ENCODE data around the gene KDM3B.

Gene KDM3B

DNA sequence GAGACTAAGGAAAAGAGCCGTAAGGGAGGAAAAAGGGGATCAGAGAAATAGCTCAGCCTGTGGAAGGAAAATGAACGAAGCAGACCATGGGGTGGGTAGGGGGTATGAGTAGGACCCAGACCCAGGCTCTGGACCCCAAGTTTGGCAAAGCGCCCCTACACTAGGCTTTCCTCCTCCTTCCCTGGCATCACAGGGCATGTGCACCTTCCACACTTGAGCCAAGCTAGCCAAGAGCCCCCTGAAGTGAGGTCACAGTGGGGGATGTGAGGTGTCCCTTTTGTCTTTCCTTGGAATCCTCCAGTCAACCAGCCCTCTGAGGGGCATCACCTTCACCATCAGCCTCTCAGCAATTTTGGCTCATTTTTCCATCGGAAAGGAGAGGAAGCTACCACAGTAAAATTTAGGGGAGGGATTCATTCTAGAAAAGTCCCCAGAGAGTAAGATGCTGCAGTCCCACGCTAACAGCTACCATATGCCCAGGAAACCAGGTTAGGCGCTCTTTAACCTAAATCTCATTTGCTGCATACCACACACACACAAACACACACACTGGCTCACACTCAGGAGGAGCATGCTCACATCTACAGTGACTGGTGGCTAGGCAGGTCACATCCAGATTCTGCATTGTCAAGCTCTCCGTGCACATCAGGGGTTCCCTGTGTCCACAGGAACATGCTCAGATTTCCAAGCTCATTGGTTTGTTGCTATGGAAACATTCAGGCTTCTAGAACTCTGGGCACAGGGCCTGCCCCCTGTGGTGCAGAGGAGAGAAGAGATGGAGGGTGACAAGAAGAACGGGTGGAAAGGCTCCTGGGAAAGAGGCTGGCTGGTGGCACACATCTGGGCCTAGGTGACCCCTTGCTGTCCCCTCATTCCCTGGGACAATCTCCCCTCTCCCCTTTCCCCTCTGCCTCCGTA lies 96.3 kb downstream of the KDM3B start:
- DNase-seq (ENCODE audit: low read depth), result no peak
- TF ChIP-seq, protein P1, sequence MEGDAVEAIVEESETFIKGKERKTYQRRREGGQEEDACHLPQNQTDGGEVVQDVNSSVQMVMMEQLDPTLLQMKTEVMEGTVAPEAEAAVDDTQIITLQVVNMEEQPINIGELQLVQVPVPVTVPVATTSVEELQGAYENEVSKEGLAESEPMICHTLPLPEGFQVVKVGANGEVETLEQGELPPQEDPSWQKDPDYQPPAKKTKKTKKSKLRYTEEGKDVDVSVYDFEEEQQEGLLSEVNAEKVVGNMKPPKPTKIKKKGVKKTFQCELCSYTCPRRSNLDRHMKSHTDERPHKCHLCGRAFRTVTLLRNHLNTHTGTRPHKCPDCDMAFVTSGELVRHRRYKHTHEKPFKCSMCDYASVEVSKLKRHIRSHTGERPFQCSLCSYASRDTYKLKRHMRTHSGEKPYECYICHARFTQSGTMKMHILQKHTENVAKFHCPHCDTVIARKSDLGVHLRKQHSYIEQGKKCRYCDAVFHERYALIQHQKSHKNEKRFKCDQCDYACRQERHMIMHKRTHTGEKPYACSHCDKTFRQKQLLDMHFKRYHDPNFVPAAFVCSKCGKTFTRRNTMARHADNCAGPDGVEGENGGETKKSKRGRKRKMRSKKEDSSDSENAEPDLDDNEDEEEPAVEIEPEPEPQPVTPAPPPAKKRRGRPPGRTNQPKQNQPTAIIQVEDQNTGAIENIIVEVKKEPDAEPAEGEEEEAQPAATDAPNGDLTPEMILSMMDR (IDR thresholded peaks at IDR 0.05; ENCODE audit: low read length, missing control alignments), result no peak
- H3K4me3 ChIP-seq (replicated peaks; ENCODE audit: low read depth, low read length), result no peak overlapping the region

DNA sequence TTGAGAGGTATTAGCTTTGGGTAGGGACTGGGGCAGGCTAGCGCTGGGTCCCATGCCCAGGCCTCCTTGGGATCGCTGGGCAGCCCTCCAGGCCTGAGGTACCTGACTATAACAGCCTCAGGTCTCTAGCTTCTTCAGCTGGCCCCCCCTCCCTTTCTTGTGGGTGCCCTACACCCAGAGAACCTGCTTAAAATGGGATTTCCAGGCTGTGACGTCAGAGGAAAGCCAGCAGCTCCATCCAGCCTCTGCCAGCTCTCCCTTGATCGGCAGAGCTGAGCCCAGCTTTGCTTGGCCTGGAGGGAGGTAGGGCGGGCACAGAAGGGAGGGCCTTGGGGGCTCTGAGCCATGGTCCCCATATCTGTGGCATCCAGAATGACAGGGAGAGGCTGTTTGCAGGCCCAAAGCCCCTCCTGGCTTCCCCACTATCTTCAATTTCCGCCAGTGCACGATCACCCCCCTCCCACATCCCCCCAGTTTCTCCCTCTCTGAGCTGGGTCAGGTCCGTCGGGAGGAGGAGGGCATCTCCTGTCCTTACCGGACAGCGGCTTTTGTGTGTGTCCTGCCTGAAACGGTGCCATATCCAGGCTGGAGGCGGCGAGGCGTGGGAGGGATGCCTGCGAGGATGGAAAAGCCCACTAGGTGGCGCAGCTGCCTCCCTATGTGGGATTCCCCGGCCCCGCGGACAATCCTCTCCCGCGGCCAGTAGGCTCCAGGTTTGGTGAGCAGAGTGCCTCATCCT lies 97.2 kb downstream of the KDM3B start:
- no peak overlapping the region for H3K4me3 ChIP-seq (replicated peaks; ENCODE audit: low read depth, low read length)
- peak; percentile 86 for DNase-seq (ENCODE audit: low read depth)
- TF ChIP-seq, protein P1 (IDR thresholded peaks at IDR 0.05; ENCODE audit: low read length, missing control alignments), result peak; percentile 85

DNA sequence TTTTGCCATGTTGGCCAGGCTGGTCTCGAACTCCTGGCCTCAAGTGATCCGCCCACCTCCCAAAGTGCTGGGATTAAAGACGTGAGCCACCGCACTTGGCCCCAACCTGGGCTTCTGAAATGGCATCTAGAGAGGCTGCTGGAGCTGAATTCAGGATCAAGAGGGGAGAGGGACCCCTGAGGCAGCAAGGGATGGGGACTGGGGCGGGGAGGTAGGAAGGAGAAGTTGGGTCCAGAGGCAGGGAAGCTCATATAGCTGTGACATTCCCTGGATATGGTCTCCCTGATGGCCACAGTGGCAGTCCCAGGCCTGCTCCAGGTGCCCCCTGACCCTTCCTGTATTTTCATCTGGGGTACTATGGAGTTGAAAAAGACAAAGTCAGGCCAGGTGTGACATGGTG lies 98.5 kb downstream of the KDM3B start:
- DNase-seq (ENCODE audit: low read depth), result no peak
- TF ChIP-seq, protein P1 (IDR thresholded peaks at IDR 0.05; ENCODE audit: low read length, missing control alignments), result no peak
- H3K4me3 ChIP-seq (replicated peaks; ENCODE audit: low read depth, low read length), result no peak overlapping the region

GRCh38 chr5:138452720-138453119 lies 100.2 kb downstream of the KDM3B start:
- H3K4me3 ChIP-seq (replicated peaks; ENCODE audit: low read depth, low read length), result no peak overlapping the region
- TF ChIP-seq, protein P1 (IDR thresholded peaks at IDR 0.05; ENCODE audit: low read length, missing control alignments), result no peak
- no peak for DNase-seq (ENCODE audit: low read depth)

DNA sequence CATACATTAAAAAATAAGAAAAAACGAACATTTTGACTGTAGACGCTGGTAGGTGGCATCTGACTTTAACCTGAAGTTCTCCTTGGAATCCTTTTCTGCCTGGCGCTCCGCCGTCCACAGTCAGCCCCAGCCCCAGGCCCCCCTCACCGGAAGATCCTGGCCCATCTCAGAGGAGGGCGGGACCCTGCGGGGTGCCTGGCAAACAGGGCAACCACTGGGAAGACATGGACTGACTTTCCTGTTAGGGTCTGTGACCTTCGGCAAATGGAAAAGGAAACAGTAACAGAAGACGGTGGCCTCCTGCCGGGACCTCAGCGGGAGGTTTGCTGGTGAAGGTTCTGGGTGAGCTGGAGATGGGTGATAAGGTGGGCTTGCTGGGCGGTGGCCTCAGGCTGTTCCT lies 101.1 kb downstream of the KDM3B start:
- no peak overlapping the region for H3K4me3 ChIP-seq (replicated peaks; ENCODE audit: low read depth, low read length)
- TF ChIP-seq, protein P1 (IDR thresholded peaks at IDR 0.05; ENCODE audit: low read length, missing control alignments), result no peak
- DNase-seq (ENCODE audit: low read depth), result no peak

DNA sequence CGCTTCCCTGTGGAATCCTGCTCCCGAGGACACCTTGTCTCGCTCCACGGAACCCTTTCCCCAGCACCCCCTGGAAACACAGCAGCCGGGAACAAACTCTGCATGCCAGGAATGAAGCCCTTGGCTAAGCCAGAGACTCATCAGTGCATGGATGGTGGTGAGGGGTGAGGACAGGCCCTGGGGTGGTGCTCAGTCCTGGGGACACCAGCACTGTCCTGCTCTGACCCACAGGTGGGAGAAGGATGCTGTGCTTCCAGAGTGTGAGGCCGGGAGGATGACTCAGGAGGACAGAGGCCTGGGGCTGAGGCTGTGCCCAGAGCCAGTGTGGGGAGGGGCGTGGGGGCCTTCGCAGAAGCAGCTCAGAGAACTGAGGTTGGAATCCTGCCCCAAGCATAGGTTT lies 101.6 kb downstream of the KDM3B start:
- TF ChIP-seq, protein P1 (IDR thresholded peaks at IDR 0.05; ENCODE audit: low read length, missing control alignments), result no peak
- no peak overlapping the region for H3K4me3 ChIP-seq (replicated peaks; ENCODE audit: low read depth, low read length)
- DNase-seq (ENCODE audit: low read depth), result no peak
